ENCODE measurements around the gene CTNNA2.

- TF ChIP-seq TAF1 (IDR thresholded peaks at IDR 0.05; ENCODE audit: borderline replicate concordance, low read depth, low read length) (no peak), POLR2AphosphoS5 (IDR thresholded peaks at IDR 0.05; ENCODE audit: low read depth, low read length) (no peak)
These were observed 267.9 kb downstream of the CTNNA2 start for GRCh38 chr2:79780781-79781180.
